ENCODE data around the gene CIDEB.

The CIDEB gene

DNA sequence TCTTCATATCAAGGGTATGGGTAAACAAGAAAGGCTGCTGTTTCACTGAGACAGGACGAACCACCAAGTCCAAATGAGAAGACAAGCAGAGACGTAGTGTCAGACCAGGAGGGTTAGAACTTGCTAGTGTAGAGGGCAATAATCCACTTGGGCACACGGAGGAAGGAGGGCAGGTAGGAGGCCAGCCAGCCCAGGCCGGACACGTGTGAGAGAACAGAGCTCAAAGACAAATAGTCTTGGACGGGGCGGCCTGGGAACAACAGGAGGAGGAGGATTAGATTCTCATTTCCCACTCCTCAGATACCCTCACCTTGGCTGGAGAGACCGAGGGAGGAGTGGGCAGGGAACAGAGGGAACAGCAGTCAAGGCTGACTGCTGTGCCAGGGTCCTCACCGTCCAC, 17.0 kb downstream of the CIDEB start:
- FAIRE-seq: no peak

- FAIRE-seq: no peak
Measured at GRCh38 chr14:24289649-24290280, 18.0 kb downstream of the CIDEB start.

GRCh38 chr14:24286996-24287395, 20.8 kb downstream of the CIDEB start:
- FAIRE-seq: no peak

DNA sequence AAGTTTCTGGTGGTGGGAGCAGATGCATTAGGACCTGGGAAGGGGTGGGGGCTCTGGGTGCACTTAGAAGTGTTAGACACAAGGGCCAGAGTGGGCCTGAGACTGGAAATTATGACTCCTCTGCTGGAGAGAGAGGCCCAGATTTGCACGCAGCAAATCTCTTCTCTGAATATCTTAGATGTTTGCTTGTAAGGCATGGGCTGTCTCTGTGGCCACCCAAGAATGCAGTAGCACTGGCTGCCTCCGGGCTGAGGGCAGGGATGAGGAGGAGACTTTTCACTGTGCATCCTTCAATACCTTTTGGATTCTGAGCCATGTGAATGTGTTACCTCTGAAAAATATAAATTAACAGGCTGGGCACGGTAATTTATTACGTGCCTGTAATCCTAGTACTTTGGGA, 22.4 kb downstream of the CIDEB start:
- no peak for FAIRE-seq

GRCh38 chr14:24284501-24285035, 23.2 kb downstream of the CIDEB start:
- FAIRE-seq: no peak

DNA sequence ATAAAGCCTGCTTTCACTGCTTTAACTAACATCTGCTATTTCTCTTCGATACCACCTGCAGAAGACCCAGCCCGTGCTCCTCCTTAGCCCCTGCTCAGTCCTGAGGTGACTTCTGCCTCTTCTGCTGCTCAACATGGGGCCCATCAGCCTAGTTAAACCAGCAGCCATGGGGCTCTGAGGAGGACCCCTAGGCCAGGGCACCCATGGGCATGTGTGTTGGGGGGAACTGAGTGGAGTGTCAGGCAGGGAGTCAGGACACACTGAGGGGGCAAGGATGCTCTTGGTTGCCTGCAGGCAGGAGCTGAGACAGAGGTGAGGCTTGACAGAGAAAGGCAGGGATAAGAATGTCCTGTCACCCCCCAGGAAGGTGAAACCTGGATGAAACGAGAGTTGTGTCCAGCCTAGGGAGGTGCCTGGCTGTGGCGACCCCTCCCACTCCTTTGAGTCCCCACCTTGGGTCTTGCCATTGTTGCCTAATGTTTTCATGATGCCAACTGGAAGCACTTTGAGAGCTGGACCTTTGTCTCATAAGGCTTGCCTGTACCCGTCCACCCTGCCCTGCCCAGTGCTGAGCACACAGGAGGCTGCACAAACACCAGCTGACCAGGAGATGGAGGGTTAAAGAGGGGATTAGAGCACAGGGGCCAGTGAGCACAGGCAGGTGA, 23.8 kb downstream of the CIDEB start:
- no peak for FAIRE-seq

- no peak for FAIRE-seq
Measured at GRCh38 chr14:24282736-24283135, 25.0 kb downstream of the CIDEB start.

DNA sequence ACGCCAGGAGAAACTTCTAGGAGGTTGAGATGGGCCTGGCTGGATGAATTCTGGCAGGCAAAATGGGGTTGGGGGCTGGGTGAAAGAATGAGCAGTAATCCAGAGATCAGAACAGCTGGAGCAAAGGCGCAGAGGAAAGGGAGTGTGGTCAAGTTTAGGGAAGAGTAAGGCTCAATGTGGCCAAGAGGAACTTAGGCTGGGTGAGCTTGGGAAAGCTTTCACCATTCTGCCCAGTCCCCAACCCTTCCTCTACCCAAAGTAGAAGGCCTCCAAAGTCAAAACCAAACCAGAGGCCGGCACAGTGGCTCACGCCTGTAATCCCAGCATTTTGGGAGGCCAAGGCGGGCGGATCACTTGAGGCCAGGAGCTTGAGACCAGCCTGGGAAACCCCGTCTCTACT, 26.1 kb downstream of the CIDEB start:
- FAIRE-seq: no peak

DNA sequence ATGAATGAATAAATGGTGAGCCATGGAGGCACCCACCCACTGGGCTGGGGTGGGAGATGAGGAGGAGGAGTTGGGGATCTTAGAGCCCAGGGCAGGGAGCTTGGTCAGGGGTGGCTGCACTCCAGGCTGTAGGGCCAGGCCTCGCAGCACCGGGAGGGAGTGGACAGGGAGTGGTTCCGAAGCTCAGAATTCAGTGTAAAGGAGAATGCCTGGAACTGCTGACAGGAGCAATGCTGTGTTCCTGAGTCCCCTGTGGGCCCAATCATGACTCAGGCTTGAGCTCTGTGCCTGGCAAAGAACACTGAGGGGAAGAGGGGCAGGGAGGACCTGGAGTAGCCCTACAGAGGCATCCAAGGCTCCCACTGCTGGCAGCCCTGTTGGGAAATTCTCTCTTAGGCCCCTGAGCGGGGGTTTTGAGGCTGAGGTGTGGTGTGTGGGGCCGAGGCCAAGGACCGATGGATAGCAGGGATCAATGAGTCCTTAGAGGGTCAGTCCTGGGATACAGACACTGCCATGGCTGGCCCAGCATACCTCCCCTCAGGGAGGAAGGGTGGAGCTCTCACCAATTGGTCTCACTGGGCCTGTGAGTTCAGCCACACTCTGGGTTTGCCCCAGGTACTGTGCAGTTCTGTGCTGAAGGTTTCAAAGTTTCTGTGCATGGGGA, 26.8 kb downstream of the CIDEB start:
- no peak for FAIRE-seq

DNA sequence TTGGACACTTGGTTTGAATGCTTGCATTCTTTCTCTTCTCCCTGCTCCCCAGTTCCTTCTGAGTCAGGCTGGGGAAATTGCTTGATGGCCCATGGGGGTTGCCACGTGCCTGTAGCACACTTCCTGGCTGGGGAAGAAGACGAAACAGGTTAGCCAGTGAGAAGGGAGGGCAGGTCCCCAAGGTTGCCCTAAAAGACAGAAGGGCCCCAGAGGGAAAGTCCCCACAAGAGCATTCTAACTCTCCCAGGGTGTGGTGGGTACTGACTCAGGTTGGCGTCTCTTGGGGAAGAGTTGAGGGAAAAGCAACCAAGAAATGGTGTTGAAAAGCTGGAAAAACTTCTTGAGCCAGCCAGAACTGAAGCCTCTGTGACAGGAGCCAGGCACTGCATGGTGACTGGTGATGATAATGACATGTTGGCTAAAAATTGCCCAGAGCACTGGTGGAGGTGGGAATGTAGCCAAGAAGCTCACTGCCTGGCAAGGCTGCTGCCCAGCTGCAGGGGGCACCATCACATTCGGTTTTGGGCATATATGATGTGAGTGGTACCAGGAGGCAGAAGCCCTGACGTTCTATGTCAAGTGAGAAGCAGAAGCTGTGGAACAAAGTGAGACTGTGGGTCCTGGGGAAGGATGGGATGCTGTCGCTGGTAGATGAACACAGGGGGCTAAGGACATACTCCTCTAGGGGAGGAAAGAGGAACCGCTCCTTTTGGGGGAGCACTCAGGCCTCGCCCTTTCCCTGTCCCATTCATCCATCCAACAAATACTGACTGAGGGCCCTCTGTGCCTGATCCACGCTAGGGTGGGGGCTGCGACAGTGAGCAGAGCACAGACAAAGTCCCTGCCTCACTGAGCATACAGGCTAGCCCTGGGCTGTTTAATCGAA, 28.2 kb downstream of the CIDEB start:
- no peak for FAIRE-seq

GRCh38 chr14:24278424-24278823, 29.4 kb downstream of the CIDEB start:
- no peak for FAIRE-seq

DNA sequence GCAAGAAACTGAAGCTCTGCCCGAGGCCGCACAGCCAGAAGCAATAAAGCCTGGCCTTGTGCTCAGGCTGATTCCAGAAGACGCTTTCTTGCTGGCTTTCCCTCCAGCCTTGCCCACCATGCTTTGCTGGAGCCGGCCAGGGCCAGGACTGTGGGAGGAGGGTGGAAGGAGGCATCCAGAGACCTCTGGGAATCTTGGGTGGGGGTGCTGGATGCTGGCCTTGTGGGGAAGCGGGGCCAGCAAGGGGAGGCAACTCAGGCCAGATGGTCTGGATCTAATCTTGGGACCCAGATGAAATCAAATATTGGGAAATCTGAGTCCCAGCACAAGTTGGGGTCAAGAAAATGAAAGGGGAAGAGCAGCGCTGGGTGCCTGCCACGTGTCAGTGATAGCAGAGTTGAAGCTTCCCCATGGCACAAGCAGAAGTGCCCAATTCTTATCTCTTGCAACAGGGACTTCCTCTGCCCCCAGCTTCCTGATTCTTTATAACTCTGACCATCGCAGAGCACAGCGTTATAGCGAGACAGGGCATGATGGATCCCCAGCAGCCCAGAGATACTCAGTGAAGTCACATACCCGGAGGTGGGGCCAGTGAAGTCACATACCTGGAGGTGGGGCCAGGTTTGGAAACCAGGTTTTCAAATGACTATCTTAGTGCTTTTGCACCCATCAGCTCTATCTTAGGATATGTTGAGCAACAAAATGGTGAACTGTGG, 30.0 kb downstream of the CIDEB start:
- FAIRE-seq: no peak

DNA sequence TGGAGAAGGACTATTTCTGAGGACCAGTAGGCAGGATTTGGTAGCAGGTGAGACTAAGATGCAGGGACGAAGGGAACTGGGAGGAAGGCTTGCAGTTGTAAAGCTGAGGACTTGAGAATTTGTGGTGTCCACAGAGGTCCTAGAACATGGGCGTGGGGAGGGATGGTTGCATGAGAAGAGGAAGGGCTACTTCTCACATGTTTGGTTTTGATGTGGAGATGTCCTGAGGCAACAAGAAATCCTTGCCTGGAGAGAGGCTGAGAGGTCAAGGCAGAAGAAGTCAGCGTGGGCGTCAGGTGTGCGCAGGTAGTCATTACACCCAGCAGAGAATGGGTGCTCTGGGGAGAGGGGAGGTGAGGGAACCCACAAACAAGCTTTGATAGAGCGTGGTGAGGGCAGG, 30.7 kb downstream of the CIDEB start:
- FAIRE-seq: no peak

DNA sequence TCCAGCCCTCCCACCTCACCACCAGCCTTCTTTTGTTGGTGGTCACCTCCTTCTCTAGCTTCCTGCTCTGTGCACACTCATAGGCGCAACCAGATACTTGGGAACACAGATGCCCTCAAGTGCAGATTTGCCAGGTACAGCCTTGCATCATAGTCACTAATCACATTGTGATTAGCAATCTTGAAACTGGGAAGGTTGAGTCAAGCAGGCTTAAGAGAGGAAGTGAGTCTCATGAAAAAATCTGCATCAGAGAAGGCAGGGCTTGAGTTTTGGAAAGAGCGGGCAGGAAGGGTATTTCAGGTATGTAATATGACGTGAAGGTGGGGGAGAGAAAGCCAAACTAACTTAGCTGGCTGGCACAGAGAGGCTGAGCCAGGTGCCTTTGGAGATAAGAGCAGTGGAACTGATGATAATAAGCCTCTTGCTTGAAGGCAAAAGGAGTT, 33.7 kb downstream of the CIDEB start:
- FAIRE-seq: no peak

DNA sequence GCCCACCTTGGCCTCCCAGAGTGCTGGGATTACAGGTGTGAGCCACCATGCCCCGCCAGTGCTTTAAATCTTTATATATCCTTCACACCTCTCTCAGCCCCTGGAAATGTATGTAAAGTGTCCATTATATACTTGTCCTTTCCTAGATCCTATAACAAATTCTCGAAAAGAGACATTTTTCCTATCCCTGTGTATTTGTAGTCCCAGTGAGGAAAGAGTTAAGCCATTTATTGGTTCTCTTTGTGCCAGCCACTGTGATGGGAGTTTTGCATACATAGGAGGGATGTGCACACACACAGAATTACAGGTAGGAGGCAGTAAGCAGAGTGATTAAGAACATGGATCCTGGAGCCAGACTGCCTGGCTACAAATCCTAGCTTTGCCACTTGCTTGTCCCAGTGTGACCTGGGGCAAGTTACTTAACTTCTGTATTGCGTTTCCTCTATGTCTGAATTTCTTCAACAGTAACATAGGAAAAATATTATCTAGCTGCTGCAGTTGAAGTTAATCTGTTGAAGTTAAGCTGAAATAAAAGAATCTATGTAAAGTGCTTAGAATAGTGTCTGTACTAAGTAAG, 34.3 kb downstream of the CIDEB start:
- FAIRE-seq: no peak

DNA sequence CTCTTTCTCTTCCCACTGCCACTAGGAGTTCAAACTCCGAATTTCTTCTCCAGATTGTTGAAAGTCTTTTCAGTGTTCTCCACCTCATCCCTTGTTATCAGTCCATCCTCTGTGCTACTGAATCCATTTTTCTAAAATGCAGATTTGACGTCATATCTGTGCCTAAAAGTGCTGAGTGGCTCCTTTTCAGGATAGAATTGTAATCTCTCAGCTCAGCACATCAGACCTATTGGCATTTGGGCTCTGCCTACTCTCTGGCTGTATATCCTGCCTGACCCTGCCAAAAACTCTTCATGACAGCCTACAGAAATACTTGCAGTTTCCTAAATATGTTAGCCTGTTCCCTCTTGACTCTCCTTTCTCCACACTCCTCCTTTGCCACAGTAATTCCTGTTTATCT, 35.3 kb downstream of the CIDEB start:
- FAIRE-seq: no peak

DNA sequence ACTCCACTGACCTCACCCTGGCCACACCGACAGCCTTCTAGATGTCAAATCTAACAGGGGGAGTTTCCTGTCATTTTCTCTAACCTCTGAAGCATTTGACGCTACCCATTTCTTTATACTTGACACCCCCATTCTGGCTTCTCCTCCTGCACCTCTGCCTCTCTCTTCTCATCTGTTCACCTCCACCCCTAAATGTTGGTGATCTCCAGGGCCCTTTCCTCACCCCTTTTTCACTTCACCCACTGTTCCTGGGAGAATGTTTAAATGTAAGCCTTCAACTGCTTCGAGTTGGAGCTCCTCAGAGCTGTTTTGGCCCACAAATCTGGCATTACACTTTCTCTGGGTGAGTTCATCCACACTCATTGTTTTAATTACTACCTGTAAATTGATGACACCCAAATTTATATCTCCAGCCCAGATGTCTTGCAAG, 35.9 kb downstream of the CIDEB start:
- no peak for FAIRE-seq

GRCh38 chr14:24271134-24271833, 36.5 kb downstream of the CIDEB start, which contains the start of gene RABGGTA:
Gene RABGGTA, minus strand, starts transcription at chr14:24271597. Its CDS starts 482 bp downstream, at chr14:24271115.
- FAIRE-seq: no peak

DNA sequence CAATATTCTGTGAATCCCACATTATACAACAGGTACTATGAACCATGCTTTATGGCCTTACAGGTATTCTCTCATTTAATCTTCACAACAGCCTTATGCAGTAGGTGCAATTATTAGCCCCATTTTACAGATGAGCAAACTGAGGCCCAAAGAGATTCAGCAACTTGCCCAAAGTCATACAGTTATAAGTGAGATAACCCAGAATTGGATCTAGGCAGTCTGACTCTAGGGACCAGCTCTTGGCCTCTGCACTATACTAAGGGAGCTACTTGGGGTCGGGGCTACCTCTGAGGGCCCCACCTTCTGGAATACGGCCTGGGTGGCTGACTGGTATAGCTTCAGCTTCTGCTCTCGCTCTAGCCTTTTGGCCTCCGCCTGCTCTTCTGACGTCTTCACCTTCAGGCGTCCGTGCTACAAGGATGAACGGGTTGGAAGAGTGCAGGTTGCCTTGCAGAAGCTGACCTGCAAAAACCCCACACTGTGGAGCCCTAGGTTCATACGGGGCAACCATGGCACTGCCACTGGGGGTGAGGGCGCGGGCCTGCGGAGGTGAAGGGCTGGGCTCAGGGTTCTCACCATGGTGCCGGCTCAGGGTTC, 37.1 kb downstream of the CIDEB start:
- FAIRE-seq: no peak

DNA sequence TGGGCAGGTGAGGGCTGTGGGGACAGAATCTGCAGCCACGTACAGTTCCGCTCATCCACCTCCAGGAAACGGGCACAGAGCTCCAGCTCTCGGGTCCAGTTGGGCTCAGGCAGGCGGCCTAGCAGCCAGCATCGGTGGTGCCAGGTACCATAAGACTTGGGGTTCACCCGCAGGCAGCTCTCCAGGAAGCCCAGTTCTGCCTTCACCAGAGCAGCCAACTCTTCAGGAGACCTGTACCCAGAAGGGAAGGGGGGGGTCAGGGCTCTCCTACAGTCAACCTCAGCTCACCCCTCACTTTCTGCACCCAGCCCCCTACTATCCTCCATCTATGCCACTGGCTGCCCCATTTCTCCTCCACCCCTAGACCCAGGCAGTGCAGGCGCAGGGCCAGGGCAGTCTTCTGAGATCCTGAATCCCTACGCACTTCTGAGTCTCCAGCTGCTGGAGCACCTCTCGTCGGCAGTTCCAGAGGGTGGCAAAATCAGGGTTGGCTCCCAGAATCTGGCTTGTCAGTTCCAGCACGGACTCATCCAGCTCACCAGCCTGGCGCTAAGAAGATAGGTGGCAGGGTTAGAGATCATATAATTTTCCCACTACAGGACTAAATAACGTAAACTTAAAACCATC, 37.8 kb downstream of the CIDEB start:
- no peak for FAIRE-seq
